Neural cell (in vitro differentiated cells): ENCODE data around the gene LETMD1. TPM values are rescaled to one million over a fixed set of nuclear protein-coding genes. Genes with fewer than 3 reads are reported as not detected.
"Not testable (repeated sequence)": the region's sequence is repeated elsewhere in the genome, so short reads cannot be mapped to it uniquely, and the experiment has no call there.

Experiments used
- H2AFZ ChIP-seq: fragments of 200-600, 300-800 bp; sonication (generic), shearing (Covaris generic); 2 replicates; pipeline ENCODE4 v1.6.0; 2014; ENCODE audit warnings: low read depth, mild to moderate bottlenecking, antibody characterized with exemption, low read length, moderate library complexity
- H3F3A ChIP-seq: fragments of 200-600 bp; shearing (Covaris generic); 2 replicates; pipeline ENCODE4 v1.6.1; 2016; ENCODE audit warnings: mild to moderate bottlenecking, moderate library complexity, mixed read lengths, antibody characterized with exemption, low read length; ENCODE audit not compliant: insufficient read depth, poor library complexity, severe bottlenecking
- H3K27ac ChIP-seq: fragments of 200-600, 300-800 bp; sonication (generic), shearing (Covaris generic); 2 replicates; pipeline ENCODE4 v1.5.1; 2014; ENCODE audit warnings: mild to moderate bottlenecking, low read length, moderate library complexity
- H3K27me3 ChIP-seq: fragments of 300-800, 200-600 bp; sonication (generic), shearing (Covaris generic); 2 replicates; pipeline ENCODE4 v1.6.0; 2014; ENCODE audit warnings: mild to moderate bottlenecking, low read depth, low read length, moderate library complexity; ENCODE audit not compliant: insufficient read depth
- H3K36me3 ChIP-seq: fragments of 300-800, 200-600 bp; sonication (generic), shearing (Covaris generic); 2 replicates; pipeline ENCODE4 v1.5.1; 2014; ENCODE audit warnings: mild to moderate bottlenecking, antibody characterized with exemption, low read length, moderate library complexity; ENCODE audit not compliant: insufficient read depth
- H3K4me2 ChIP-seq: fragments of 300-800, 200-600 bp; sonication (generic), shearing (Covaris generic); 2 replicates; pipeline ENCODE4 v1.6.0; 2014; ENCODE audit warnings: mild to moderate bottlenecking, low read length
- H3K4me3 ChIP-seq: fragments of 300-800, 200-600 bp; sonication (generic), shearing (Covaris generic); 2 replicates; pipeline ENCODE4 v1.5.1; 2014; ENCODE audit warnings: mild to moderate bottlenecking, low read length, moderate library complexity
- H3K79me2 ChIP-seq: fragments of 200-600 bp; shearing (Covaris generic); replicated peaks from 2 replicates; pipeline ENCODE4 v1.6.0; 2014; ENCODE audit warnings: mild to moderate bottlenecking, low read length, moderate library complexity; ENCODE audit not compliant: insufficient read depth
- H3K9ac ChIP-seq: fragments of 300-800, 200-600 bp; sonication (generic), shearing (Covaris generic); 2 replicates; pipeline ENCODE4 v1.6.1; 2016; ENCODE audit warnings: mild to moderate bottlenecking, low read length, mixed read lengths
- H3K9me2 ChIP-seq: fragments of 200-600 bp; shearing (Covaris generic); 2 replicates; pipeline ENCODE4 v1.6.1; 2016; ENCODE audit warnings: mild to moderate bottlenecking, low read length, mixed read lengths; ENCODE audit not compliant: insufficient read depth
- H3K9me3 ChIP-seq: fragments of 200-600, 300-800 bp; sonication (generic), shearing (Covaris generic); 2 replicates; pipeline ENCODE4 v1.6.1; 2016; ENCODE audit warnings: mild to moderate bottlenecking, mixed run types, low read length, moderate library complexity, mixed read lengths
- H4K20me1 ChIP-seq: fragments of 200-600 bp; shearing (Covaris generic); 2 replicates; pipeline ENCODE4 v1.6.1; 2016; ENCODE audit warnings: mild to moderate bottlenecking, mixed run types; ENCODE audit not compliant: insufficient read depth
- CTCF ChIP-seq: fragments of 450-650 bp; IDR thresholded peaks from 2 replicates; pipeline ENCODE4 v1.5.1; 2014; ENCODE audit warnings: antibody characterized with exemption, mild to moderate bottlenecking, moderate library complexity; ENCODE audit not compliant: poor library complexity, severe bottlenecking
- EP300 ChIP-seq: fragments of 450-650 bp; conservative IDR thresholded peaks from 2 replicates; pipeline ENCODE4 v1.6.1; 2014; ENCODE audit warnings: antibody characterized with exemption, mild to moderate bottlenecking, moderate library complexity; ENCODE audit not compliant: poor library complexity, severe bottlenecking
- EZH2 ChIP-seq: fragments of 200-600, 300-800 bp; shearing (Covaris generic), sonication (generic); IDR thresholded peaks from 2 replicates; pipeline ENCODE4 v1.6.1; 2014; ENCODE audit warnings: antibody characterized with exemption, low read length, borderline replicate concordance, mild to moderate bottlenecking; ENCODE audit not compliant: insufficient read depth, poor library complexity, severe bottlenecking
- MXI1 ChIP-seq: fragments of 450-650 bp; conservative IDR thresholded peaks from 2 replicates; pipeline ENCODE4 v1.6.1; 2014; ENCODE audit warnings: antibody characterized with exemption, mild to moderate bottlenecking; ENCODE audit not compliant: poor library complexity, severe bottlenecking
- POLR2AphosphoS5 ChIP-seq: IDR thresholded peaks from 2 replicates; pipeline ENCODE4 v1.6.1; 2012
- RAD21 ChIP-seq: fragments of 450-650 bp; conservative IDR thresholded peaks from 2 replicates; pipeline ENCODE4 v1.6.1; 2014; ENCODE audit warnings: antibody characterized with exemption, mild to moderate bottlenecking, moderate library complexity
- SMC3 ChIP-seq: fragments of 450-650 bp; conservative IDR thresholded peaks from 2 replicates; pipeline ENCODE4 v1.6.1; 2014; ENCODE audit warnings: antibody characterized with exemption, mild to moderate bottlenecking, moderate library complexity; ENCODE audit not compliant: poor library complexity
- TAF1 ChIP-seq: IDR thresholded peaks from 2 replicates; pipeline ENCODE4 v1.6.1; 2012; ENCODE audit warnings: low read depth
- polyA plus RNA-seq: library from polyadenylated mRNA; depleted of rRNA; stranded (reverse); fragments of >200 nt; gene quantifications from 2 replicates; pipeline ENCODE4 v1.2.3, GENCODE V29; 2014
- TF ChIP-seq, protein P1 (sequence below): IDR thresholded peaks from 2 replicates; pipeline ENCODE4 v1.6.1; 2012; ENCODE audit warnings: borderline replicate concordance

The LETMD1 gene
- polyA plus RNA-seq, 1 donor from 2014 or later: 101 TPM

DNA sequence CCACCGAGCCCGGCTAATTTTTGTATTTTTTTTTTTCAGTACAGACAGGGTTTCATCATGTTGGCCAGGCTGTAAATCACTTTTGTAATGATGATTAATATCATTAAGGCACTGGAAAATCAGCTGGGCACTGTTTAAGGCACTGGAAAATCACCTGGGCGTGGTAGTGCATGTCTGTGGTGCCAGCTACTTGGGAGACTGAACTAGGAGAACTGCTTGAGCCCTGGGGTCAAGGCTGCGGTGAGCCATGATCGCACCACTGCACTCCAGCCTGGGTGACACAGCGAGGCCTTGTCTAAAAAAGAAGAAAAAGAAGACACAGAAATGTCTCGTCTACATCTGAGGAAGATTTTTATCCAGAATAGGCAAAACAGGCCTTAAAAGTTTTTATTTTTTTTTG, 34.7 kb upstream of the LETMD1 start:
- H3K9ac ChIP-seq: no peak overlapping the region
- H3K27ac ChIP-seq: no peak overlapping the region
- no peak overlapping the region for H3K4me2 ChIP-seq
- no peaks in the 10 kb centered on the region for H3K9me2 ChIP-seq
- TF ChIP-seq SMC3 (no peak), POLR2AphosphoS5 (no peak), EZH2 (no peak), TAF1 (no peak), CTCF (no peak), EP300 (no peak), MXI1 (no peak), RAD21 (no peak)
- TF ChIP-seq, protein P1, sequence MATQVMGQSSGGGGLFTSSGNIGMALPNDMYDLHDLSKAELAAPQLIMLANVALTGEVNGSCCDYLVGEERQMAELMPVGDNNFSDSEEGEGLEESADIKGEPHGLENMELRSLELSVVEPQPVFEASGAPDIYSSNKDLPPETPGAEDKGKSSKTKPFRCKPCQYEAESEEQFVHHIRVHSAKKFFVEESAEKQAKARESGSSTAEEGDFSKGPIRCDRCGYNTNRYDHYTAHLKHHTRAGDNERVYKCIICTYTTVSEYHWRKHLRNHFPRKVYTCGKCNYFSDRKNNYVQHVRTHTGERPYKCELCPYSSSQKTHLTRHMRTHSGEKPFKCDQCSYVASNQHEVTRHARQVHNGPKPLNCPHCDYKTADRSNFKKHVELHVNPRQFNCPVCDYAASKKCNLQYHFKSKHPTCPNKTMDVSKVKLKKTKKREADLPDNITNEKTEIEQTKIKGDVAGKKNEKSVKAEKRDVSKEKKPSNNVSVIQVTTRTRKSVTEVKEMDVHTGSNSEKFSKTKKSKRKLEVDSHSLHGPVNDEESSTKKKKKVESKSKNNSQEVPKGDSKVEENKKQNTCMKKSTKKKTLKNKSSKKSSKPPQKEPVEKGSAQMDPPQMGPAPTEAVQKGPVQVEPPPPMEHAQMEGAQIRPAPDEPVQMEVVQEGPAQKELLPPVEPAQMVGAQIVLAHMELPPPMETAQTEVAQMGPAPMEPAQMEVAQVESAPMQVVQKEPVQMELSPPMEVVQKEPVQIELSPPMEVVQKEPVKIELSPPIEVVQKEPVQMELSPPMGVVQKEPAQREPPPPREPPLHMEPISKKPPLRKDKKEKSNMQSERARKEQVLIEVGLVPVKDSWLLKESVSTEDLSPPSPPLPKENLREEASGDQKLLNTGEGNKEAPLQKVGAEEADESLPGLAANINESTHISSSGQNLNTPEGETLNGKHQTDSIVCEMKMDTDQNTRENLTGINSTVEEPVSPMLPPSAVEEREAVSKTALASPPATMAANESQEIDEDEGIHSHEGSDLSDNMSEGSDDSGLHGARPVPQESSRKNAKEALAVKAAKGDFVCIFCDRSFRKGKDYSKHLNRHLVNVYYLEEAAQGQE: no peak
- H3F3A ChIP-seq: no peaks in the 10 kb centered on the region
- H3K79me2 ChIP-seq: peaks cover 12% of the 10 kb centered on the region
- H4K20me1 ChIP-seq: no peaks in the 10 kb centered on the region
- no peaks in the 10 kb centered on the region for H3K9me3 ChIP-seq
- H2AFZ ChIP-seq: no peak overlapping the region
- no peaks in the 10 kb centered on the region for H3K36me3 ChIP-seq
- no peaks in the 10 kb centered on the region for H3K27me3 ChIP-seq
- H3K4me3 ChIP-seq: no peak overlapping the region

- H3K9ac ChIP-seq, H3K36me3 ChIP-seq, H3K9me3 ChIP-seq, H4K20me1 ChIP-seq, H3K27ac ChIP-seq, H3K27me3 ChIP-seq, H2AFZ ChIP-seq, H3F3A ChIP-seq, H3K9me2 ChIP-seq, H3K4me3 ChIP-seq, H3K4me2 ChIP-seq: not testable (repeated sequence)
- peaks cover 21% of the 10 kb centered on the region for H3K79me2 ChIP-seq
Observed at GRCh38 chr12:51014467-51014866, 33.7 kb upstream of the LETMD1 start.

GRCh38 chr12:51017452-51017851, 30.7 kb upstream of the LETMD1 start:
- Histone ChIP-seq H3K27me3 (no peaks in the 10 kb centered on the region), H3K36me3 (no peaks in the 10 kb centered on the region), H3K4me2 (no peak overlapping the region), H3K9me2 (no peaks in the 10 kb centered on the region), H2AFZ (no peak overlapping the region), H3K9ac (no peak overlapping the region), H3K4me3 (no peak overlapping the region), H3K9me3 (no peaks in the 10 kb centered on the region), H4K20me1 (no peaks in the 10 kb centered on the region), H3F3A (no peaks in the 10 kb centered on the region), H3K79me2 (peaks cover 41% of the 10 kb centered on the region), H3K27ac (no peak overlapping the region)
- no peak for TF ChIP-seq CTCF
